Peyer's patch (tissue), 4 donors: Measurements from ENCODE around the gene PPP1R13B.

ENCODE experiments used
- CTCF ChIP-seq, 6 experiments: fragments of 450-650 bp in 4 of 6; fragments of 200-600 bp in 2 of 6; sonication (generic) in 1 of 6; IDR thresholded peaks; one replicate each; pipeline ENCODE4 v1.5.1; 2017 to 2019; ENCODE audit warnings: antibody characterized with exemption in 6 of 6, mild to moderate bottlenecking in 3 of 6, moderate library complexity in 1 of 6
- POLR2A ChIP-seq, 2 donors: fragments of 450-650 bp; IDR thresholded peaks; one replicate each; pipeline ENCODE4 v1.5.1; 2017; ENCODE audit warnings: antibody characterized with exemption in 2 of 2, mild to moderate bottlenecking in 2 of 2, moderate library complexity in 2 of 2

DNA sequence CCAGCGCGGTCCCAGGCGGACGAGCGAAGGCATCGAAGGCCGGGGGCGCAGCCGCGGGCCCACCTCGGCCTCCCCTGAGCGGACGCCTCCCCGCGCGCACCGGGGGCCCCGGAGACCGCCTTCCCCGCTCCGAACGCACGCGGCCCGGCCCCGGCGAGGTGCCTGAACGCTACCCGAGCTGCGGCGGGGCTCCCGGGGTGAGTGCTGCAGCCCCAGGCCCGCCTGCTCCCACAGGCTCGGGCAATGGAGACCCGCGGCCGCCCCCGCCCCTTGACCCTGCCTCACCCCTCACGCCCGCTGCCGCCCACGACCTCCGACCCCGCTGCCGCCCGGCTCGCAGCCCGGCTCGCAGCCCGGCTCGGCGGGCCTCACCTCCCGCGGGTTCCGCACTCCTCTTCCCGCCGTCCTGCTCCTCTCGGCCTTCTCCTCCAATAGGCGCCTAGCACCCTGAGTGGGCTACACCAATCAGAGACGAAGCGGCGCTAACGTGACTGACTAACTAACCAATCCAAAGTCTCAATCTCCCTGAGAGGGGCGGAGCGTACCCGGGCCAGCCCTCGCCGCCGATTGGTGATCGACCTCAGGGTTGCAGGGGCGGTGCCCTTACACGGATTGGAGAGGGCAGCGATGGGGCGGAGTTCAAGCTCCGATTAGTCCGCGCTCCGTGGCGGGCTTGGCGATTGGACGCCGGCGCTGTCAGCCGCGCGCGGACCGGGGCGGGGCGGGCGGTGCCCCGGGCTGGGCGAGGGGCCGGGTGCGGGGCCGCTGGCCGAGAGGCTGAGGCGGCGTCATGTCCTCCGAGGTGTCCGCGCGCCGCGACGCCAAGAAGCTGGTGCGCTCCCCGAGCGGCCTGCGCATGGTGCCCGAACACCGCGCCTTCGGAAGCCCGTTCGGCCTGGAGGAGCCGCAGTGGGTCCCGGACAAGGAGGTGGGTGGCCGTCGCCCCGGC is 132.0 kb downstream of the PPP1R13B start, which contains the start of the genes XRCC3 and ZFYVE21:
- peak in 1 of 6 experiments; percentile 5 for TF ChIP-seq CTCF (IDR thresholded peaks at IDR 0.05)
- TF ChIP-seq POLR2A (IDR thresholded peaks at IDR 0.05): peak; percentile 69 to 79
